K562 (cell line): ENCODE data around the gene LIN9. TPM values are rescaled to one million over a fixed set of nuclear protein-coding genes. Genes with fewer than 3 reads are reported as not detected.

ENCODE experiments used
- BDP1 ChIP-seq: IDR thresholded peaks from 3 replicates; pipeline ENCODE4 v1.6.1; 2011; ENCODE audit not compliant: insufficient read length, insufficient read depth
- E2F3 ChIP-seq: fragments of 250-450 bp; sonication (Bioruptor Pico); IDR thresholded peaks from 2 replicates; pipeline ENCODE4 v1.4.0; 2020; ENCODE audit warnings: mild to moderate bottlenecking
- ELF2 ChIP-seq: fragments of 250-450 bp; sonication (Bioruptor Pico); IDR thresholded peaks from 2 replicates; pipeline ENCODE4 v1.5.0; 2021; ENCODE audit warnings: mild to moderate bottlenecking
- HDGF ChIP-seq: fragments of 450-650 bp; IDR thresholded peaks from 2 replicates; pipeline ENCODE4 v1.6.1; 2016
- MTA2 ChIP-seq: fragments of 450-650 bp; IDR thresholded peaks from 2 replicates; pipeline ENCODE4 v1.6.1; 2016; ENCODE audit warnings: low read depth
- NFATC3 ChIP-seq: fragments of 450-650 bp; IDR thresholded peaks from 2 replicates; pipeline ENCODE4 v1.6.1; 2017; ENCODE audit warnings: mild to moderate bottlenecking
- NFIC ChIP-seq: fragments of 450-650 bp; IDR thresholded peaks from 2 replicates; pipeline ENCODE4 v1.6.1; 2017; ENCODE audit warnings: mild to moderate bottlenecking, inconsistent platforms
- RBFOX2 ChIP-seq: fragments of 200-400 bp; formaldehyde crosslinking; IDR thresholded peaks from 2 replicates; pipeline ENCODE4 v1.6.1; 2017; ENCODE audit warnings: low read depth, mild to moderate bottlenecking, low read length, moderate library complexity
- RBM14 ChIP-seq: fragments of 200-400 bp; formaldehyde crosslinking; IDR thresholded peaks from 2 replicates; pipeline ENCODE4 v1.6.1; 2018; ENCODE audit warnings: low read depth, mild to moderate bottlenecking, low read length, moderate library complexity, borderline replicate concordance; ENCODE audit not compliant: insufficient read depth
- SMAD1 ChIP-seq: fragments of 150-350 bp; IDR thresholded peaks from 2 replicates; pipeline ENCODE4 v1.6.1; 2014; ENCODE audit warnings: low read length, low read depth; ENCODE audit not compliant: partially characterized antibody
- SMAD4 ChIP-seq: fragments of 250-450 bp; sonication (Bioruptor Pico); conservative IDR thresholded peaks from 2 replicates; pipeline ENCODE4 v1.8.0; 2021; ENCODE audit warnings: inconsistent platforms, mild to moderate bottlenecking, moderate library complexity
- TCFL5 ChIP-seq: fragments of 250-450 bp; sonication (Bioruptor Pico); conservative IDR thresholded peaks from 2 replicates; pipeline ENCODE4 v1.6.1; 2021; ENCODE audit warnings: mild to moderate bottlenecking, moderate library complexity, matching md5 sums
- ZNF174 ChIP-seq: fragments of 250-450 bp; sonication (Bioruptor Pico); IDR thresholded peaks from 2 replicates; pipeline ENCODE4 v1.4.0; 2020; ENCODE audit warnings: mild to moderate bottlenecking
- ZSCAN29 ChIP-seq: fragments of 450-650 bp; IDR thresholded peaks from 2 replicates; pipeline ENCODE4 v1.6.1; 2017
- ZSCAN32 ChIP-seq: fragments of 450-650 bp; formaldehyde crosslinking; IDR thresholded peaks from 2 replicates; pipeline ENCODE4 v1.4.0; 2020; ENCODE audit warnings: mild to moderate bottlenecking, moderate library complexity
- polyA plus RNA-seq, 8 experiments: library from polyadenylated mRNA; depleted of rRNA in 4 of 8; stranded (reverse) in 5 of 8; unstranded in 3 of 8; fragments of >200 nt; fragmentation: Nextera tagmentation in 2 of 8; fragmentation: Illumina TruSeq in 1 of 8; extraction: Ambion mirVana in 2 of 8; extraction: Trizol in 1 of 8; gene quantifications; 2 replicates each; pipeline versions ENCODE4 v1.2.1 to v1.2.3, GENCODE V29; 2011 to 2014; ENCODE audit warnings: inconsistent platforms in 1 of 8, missing spikeins in 1 of 8
- total RNA-seq, 7 experiments: library from RNA; depleted of rRNA in 6 of 7; stranded (reverse); fragments of >200 nt in 6 of 7; fragmentation: Illumina TruSeq in 2 of 7; extraction: Trizol in 2 of 7; gene quantifications; 2 replicates each; pipeline versions ENCODE4 v1.2.1 to v1.2.3, GENCODE V29; 2011 to 2021; ENCODE audit warnings: low replicate concordance in 1 of 7
- TF ChIP-seq, protein P1 (sequence below): sonication (generic); formaldehyde crosslinking; IDR thresholded peaks from 2 replicates; pipeline ENCODE4 v1.8.0; 2023; ENCODE audit warnings: missing genetic modification reagents, mild to moderate bottlenecking, borderline replicate concordance
- TF ChIP-seq, protein P2 (sequence below), 2 experiments: fragments of 150-350 bp in 1 of 2; IDR thresholded peaks; 2 replicates each; pipeline ENCODE4 v1.6.1; 2012 to 2016; ENCODE audit warnings: low read depth in 2 of 2, low read length in 2 of 2, mild to moderate bottlenecking in 1 of 2, moderate library complexity in 1 of 2
- TF ChIP-seq, protein P3 (sequence below), 2 experiments: fragments of 250-450 bp in 1 of 2; fragments of 450-650 bp in 1 of 2; sonication (Bioruptor Pico) in 1 of 2; IDR thresholded peaks; 2 replicates each; pipeline versions ENCODE4 v1.6.1 to v1.8.0; 2016 to 2021; ENCODE audit warnings: mild to moderate bottlenecking in 2 of 2, moderate library complexity in 2 of 2, missing compliant biosample characterization in 1 of 2, missing genetic modification characterization in 1 of 2

LIN9 gene
- total and polyA plus RNA-seq, 9 of the 15 experiments (the other 6 are each of a cell fraction or from before 2014, with no cell fraction given), result 18.8 to 33.0 (median 25.5) TPM

DNA sequence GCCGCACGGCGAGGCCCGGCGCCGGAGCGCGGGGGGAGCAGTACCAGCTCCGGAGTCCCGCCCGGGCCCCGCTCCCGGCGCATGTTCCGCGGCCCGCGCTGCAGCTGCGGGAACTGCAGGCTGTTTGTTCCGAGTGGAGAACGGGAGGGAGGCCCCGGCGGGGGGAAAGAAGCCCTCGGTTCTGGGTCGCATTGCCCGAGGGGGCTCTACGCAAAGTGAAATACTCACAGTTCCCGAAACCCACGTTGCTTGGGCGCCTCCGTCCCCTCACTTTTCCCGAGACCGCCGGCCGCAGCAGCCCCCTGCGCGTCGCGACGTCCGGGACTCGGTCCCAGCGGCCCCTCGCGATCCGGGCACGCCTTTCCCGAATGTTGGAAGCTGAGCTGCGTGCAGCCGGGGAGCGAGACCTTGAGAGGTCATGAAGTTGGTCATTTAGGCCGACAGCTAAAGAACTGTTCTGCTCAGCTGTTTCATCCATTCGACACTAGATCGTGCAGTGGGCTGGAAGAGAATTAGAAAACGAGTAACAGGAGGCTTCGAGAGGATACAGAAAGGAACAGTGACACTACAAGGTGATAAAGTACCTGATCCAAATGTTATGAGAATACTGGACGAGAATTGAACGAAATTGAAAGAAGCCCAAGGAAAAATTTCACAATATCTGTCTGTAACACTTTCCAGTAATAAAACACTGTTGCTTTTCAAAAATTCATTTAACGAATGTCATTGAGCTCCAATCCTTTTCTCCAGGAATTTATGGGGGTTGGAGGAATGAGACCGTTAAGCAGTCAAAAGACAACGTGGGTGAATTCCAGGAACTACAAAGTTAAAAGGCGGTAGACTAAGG lies 657 bp upstream of the LIN9 start (continued):
- TF ChIP-seq, protein P1, sequence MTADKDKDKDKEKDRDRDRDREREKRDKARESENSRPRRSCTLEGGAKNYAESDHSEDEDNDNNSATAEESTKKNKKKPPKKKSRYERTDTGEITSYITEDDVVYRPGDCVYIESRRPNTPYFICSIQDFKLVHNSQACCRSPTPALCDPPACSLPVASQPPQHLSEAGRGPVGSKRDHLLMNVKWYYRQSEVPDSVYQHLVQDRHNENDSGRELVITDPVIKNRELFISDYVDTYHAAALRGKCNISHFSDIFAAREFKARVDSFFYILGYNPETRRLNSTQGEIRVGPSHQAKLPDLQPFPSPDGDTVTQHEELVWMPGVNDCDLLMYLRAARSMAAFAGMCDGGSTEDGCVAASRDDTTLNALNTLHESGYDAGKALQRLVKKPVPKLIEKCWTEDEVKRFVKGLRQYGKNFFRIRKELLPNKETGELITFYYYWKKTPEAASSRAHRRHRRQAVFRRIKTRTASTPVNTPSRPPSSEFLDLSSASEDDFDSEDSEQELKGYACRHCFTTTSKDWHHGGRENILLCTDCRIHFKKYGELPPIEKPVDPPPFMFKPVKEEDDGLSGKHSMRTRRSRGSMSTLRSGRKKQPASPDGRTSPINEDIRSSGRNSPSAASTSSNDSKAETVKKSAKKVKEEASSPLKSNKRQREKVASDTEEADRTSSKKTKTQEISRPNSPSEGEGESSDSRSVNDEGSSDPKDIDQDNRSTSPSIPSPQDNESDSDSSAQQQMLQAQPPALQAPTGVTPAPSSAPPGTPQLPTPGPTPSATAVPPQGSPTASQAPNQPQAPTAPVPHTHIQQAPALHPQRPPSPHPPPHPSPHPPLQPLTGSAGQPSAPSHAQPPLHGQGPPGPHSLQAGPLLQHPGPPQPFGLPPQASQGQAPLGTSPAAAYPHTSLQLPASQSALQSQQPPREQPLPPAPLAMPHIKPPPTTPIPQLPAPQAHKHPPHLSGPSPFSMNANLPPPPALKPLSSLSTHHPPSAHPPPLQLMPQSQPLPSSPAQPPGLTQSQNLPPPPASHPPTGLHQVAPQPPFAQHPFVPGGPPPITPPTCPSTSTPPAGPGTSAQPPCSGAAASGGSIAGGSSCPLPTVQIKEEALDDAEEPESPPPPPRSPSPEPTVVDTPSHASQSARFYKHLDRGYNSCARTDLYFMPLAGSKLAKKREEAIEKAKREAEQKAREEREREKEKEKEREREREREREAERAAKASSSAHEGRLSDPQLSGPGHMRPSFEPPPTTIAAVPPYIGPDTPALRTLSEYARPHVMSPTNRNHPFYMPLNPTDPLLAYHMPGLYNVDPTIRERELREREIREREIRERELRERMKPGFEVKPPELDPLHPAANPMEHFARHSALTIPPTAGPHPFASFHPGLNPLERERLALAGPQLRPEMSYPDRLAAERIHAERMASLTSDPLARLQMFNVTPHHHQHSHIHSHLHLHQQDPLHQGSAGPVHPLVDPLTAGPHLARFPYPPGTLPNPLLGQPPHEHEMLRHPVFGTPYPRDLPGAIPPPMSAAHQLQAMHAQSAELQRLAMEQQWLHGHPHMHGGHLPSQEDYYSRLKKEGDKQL, result no peak
- TF ChIP-seq MTA2, result no peak
- TF ChIP-seq, protein P2, sequence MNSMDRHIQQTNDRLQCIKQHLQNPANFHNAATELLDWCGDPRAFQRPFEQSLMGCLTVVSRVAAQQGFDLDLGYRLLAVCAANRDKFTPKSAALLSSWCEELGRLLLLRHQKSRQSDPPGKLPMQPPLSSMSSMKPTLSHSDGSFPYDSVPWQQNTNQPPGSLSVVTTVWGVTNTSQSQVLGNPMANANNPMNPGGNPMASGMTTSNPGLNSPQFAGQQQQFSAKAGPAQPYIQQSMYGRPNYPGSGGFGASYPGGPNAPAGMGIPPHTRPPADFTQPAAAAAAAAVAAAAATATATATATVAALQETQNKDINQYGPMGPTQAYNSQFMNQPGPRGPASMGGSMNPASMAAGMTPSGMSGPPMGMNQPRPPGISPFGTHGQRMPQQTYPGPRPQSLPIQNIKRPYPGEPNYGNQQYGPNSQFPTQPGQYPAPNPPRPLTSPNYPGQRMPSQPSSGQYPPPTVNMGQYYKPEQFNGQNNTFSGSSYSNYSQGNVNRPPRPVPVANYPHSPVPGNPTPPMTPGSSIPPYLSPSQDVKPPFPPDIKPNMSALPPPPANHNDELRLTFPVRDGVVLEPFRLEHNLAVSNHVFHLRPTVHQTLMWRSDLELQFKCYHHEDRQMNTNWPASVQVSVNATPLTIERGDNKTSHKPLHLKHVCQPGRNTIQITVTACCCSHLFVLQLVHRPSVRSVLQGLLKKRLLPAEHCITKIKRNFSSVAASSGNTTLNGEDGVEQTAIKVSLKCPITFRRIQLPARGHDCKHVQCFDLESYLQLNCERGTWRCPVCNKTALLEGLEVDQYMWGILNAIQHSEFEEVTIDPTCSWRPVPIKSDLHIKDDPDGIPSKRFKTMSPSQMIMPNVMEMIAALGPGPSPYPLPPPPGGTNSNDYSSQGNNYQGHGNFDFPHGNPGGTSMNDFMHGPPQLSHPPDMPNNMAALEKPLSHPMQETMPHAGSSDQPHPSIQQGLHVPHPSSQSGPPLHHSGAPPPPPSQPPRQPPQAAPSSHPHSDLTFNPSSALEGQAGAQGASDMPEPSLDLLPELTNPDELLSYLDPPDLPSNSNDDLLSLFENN (IDR thresholded peaks at IDR 0.05; ENCODE audit: low read depth in 2 of 2, low read length in 2 of 2), result no peak
- TF ChIP-seq ZSCAN32 (CRISPR knock-in tag), result no peak
- TF ChIP-seq SMAD4, result peak; percentile 62; the same call in 1 of the 2 replicates
- no peak for TF ChIP-seq NFIC
- TF ChIP-seq TCFL5 (CRISPR knock-in tag), result no peak
- TF ChIP-seq RBM14, result no peak
- no peak for TF ChIP-seq NFATC3
- TF ChIP-seq RBFOX2, result peak; percentile 67
- TF ChIP-seq SMAD1, result no peak
- peak; percentile 49; the same call in 1 of the 2 replicates for TF ChIP-seq ELF2
- 0 out of 2 replicates have a peak, but pooled peaks have one; percentile 8 for TF ChIP-seq E2F3 (CRISPR knock-in tag)
- TF ChIP-seq HDGF, result peak; percentile 73; the same call in 1 of the 2 replicates
- no peak for TF ChIP-seq ZSCAN29
- TF ChIP-seq, protein P3, sequence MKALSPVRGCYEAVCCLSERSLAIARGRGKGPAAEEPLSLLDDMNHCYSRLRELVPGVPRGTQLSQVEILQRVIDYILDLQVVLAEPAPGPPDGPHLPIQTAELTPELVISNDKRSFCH (CRISPR knock-in tag; IDR thresholded peaks at IDR 0.05), result no peak
- TF ChIP-seq, protein P3 (tag; IDR thresholded peaks at IDR 0.05), result peak; percentile 43; the same call in 1 of the 2 replicates
- no peak for TF ChIP-seq ZNF174 (CRISPR knock-in tag)
- TF ChIP-seq BDP1, result no peak
